K562 (cell line): ENCODE measurements around the gene NEB. TPM values are rescaled to one million over a fixed set of nuclear protein-coding genes. Genes with fewer than 3 reads are reported as not detected.

ENCODE experiments used
- ATAC-seq: fragments of 200-7000 bp; cut with Tn5 transposase; 3 replicates; pipeline ENCODE4 v1.9.1; 2020; ENCODE audit warnings: moderate library complexity
- BruUV-seq: library from RNA; stranded (reverse); fragments of 400-500 nt; replicated peaks from 2 replicates; lab custom pipeline; 2021; lab: Mats Ljungman, UMichigan
- CTCF ChIA-PET: fragments of 300-600 bp; formaldehyde crosslinking; extraction: SDS; loops from one replicate; lab custom pipeline; 2021; ENCODE audit warnings: low intra/inter-chr PET ratio; lab: Yijun Ruan, JAX
- POLR2A ChIA-PET: fragments of 300-600, 350-650 bp; sonication (Branson Sonifier 250); formaldehyde crosslinking; extraction: SDS; loops from one replicate; lab custom pipeline; 2021; ENCODE audit warnings: antibody characterized with exemption, inconsistent platforms; lab: Yijun Ruan, JAX
- DNase-seq, 4 experiments: peaks; one replicate each; pipeline versions ENCODE4 v3.0.0 to v3.0.0-alpha.2; 2011 to 2018; ENCODE audit warnings: low spot score in 3 of 4, mixed read lengths in 3 of 4; ENCODE audit errors: extremely low read depth in 1 of 4
- FAIRE-seq: peaks from 2 replicates; lab custom pipeline; 2011; peaks lifted over from hg19 to GRCh38; lab: Jason Lieb, UNC
- H2AFZ ChIP-seq: 2 replicates; pipeline ENCODE4 v1.6.0; 2011; ENCODE audit warnings: low read depth, low read length, control low read depth, inconsistent platforms
- H3K27ac ChIP-seq: fragments of 200-600 bp; 3 replicates; pipeline ENCODE4 v1.8.0; 2011; ENCODE audit warnings: low read depth, mild to moderate bottlenecking, control low read depth, inconsistent platforms, low read length, moderate library complexity, mixed read lengths; ENCODE audit errors: extremely low read depth
- H3K27me3 ChIP-seq, 2 experiments: fragments of 300-600 bp in 1 of 2; 2 replicates in 1 of 2; 3 replicates in 1 of 2; pipeline versions ENCODE4 v1.6.0 to v1.8.0; 2011; ENCODE audit warnings: inconsistent platforms in 2 of 2, low read length in 2 of 2, mild to moderate bottlenecking in 1 of 2, mixed read lengths in 1 of 2, moderate library complexity in 1 of 2; ENCODE audit not compliant: control insufficient read depth in 2 of 2, insufficient read depth in 2 of 2
- H3K36me3 ChIP-seq: fragments of 300-600 bp; 3 replicates; pipeline ENCODE4 v1.8.0; 2011; ENCODE audit warnings: mild to moderate bottlenecking, low read length, inconsistent platforms; ENCODE audit not compliant: control insufficient read depth, insufficient read depth
- H3K4me1 ChIP-seq, 2 experiments: fragments of 200-600 bp in 1 of 2; replicated peaks in 1 of 2; 2 replicates in 1 of 2; 3 replicates in 1 of 2; pipeline versions ENCODE4 v1.5.1 to v1.8.0; 2011; ENCODE audit warnings: inconsistent platforms in 2 of 2, low read length in 2 of 2, mild to moderate bottlenecking in 1 of 2, mixed read lengths in 1 of 2, moderate library complexity in 1 of 2; ENCODE audit not compliant: control insufficient read depth in 2 of 2, insufficient read depth in 2 of 2
- H3K4me2 ChIP-seq: 2 replicates; pipeline ENCODE4 v1.6.1; 2011; ENCODE audit warnings: low read length, control low read depth, inconsistent platforms, mixed read lengths; ENCODE audit not compliant: insufficient read depth
- H3K4me3 ChIP-seq: fragments of 200-600 bp; sonication (generic), shearing (Covaris generic); 2 replicates; pipeline ENCODE4 v1.5.1; 2016; ENCODE audit warnings: control low read depth, inconsistent platforms
- H3K79me2 ChIP-seq: fragments of 200-600 bp; 3 replicates; pipeline ENCODE4 v1.8.0; 2011; ENCODE audit warnings: low read length, inconsistent platforms; ENCODE audit not compliant: control insufficient read depth, insufficient read depth
- H3K9ac ChIP-seq, 2 experiments: 2 replicates each; pipeline versions ENCODE4 v1.6.0 to v1.6.1; 2011; ENCODE audit warnings: low read depth in 2 of 2, low read length in 2 of 2, control low read depth in 1 of 2, inconsistent platforms in 1 of 2, mild to moderate bottlenecking in 1 of 2, mixed read lengths in 1 of 2; ENCODE audit not compliant: insufficient read depth in 1 of 2
- H3K9me1 ChIP-seq: one replicate; pipeline ENCODE4 v1.6.0; 2011; ENCODE audit warnings: inconsistent platforms, mild to moderate bottlenecking, low read length, moderate library complexity; ENCODE audit not compliant: control insufficient read depth, insufficient read depth
- H3K9me3 ChIP-seq: replicated peaks from 2 replicates; pipeline ENCODE4 v1.5.1; 2011; ENCODE audit warnings: low read depth, low read length, inconsistent platforms; ENCODE audit not compliant: control insufficient read depth, insufficient read depth
- H4K20me1 ChIP-seq: replicated peaks from 2 replicates; pipeline ENCODE4 v1.6.1; 2011; ENCODE audit warnings: low read length, inconsistent platforms, mixed read lengths; ENCODE audit not compliant: control insufficient read depth, insufficient read depth
- CAMTA2 ChIP-seq: fragments of 250-450 bp; sonication (Bioruptor Pico); conservative IDR thresholded peaks from 2 replicates; pipeline ENCODE4 v1.5.1; 2022
- CBFA2T2 ChIP-seq: fragments of 450-650 bp; conservative IDR thresholded peaks from 2 replicates; pipeline ENCODE4 v1.6.1; 2017; ENCODE audit warnings: mild to moderate bottlenecking
- CEBPZ ChIP-seq: fragments of 150-350 bp; IDR thresholded peaks from 2 replicates; pipeline ENCODE4 v1.6.1; 2014; ENCODE audit warnings: low read depth, mild to moderate bottlenecking, low read length, borderline replicate concordance
- CXXC5 ChIP-seq: fragments of 250-450 bp; sonication (Bioruptor Pico); IDR thresholded peaks from 2 replicates; pipeline ENCODE4 v1.8.0; 2022; ENCODE audit warnings: inconsistent platforms, mild to moderate bottlenecking, moderate library complexity
- FOXK1 ChIP-seq: sonication (generic); formaldehyde crosslinking; IDR thresholded peaks from 2 replicates; pipeline ENCODE4 v1.8.0; 2022; ENCODE audit warnings: missing genetic modification reagents, mild to moderate bottlenecking, borderline replicate concordance
- FOXP1 ChIP-seq: sonication (generic); formaldehyde crosslinking; IDR thresholded peaks from 2 replicates; pipeline ENCODE4 v1.8.0; 2022; ENCODE audit warnings: mild to moderate bottlenecking, missing genetic modification reagents
- GABPB1 ChIP-seq: sonication (generic); formaldehyde crosslinking; IDR thresholded peaks from 2 replicates; pipeline ENCODE4 v1.8.0; 2022; ENCODE audit warnings: mild to moderate bottlenecking, missing genetic modification reagents
- IFI16 ChIP-seq: fragments of 250-450 bp; sonication (Bioruptor Pico); IDR thresholded peaks from 2 replicates; pipeline ENCODE4 v2.1.2; 2022; ENCODE audit warnings: mild to moderate bottlenecking, inconsistent platforms
- IRF1 ChIP-seq: sonication (generic); formaldehyde crosslinking; IDR thresholded peaks from 2 replicates; pipeline ENCODE4 v1.8.0; 2022; ENCODE audit warnings: missing genetic modification reagents, mild to moderate bottlenecking, borderline replicate concordance
- JUNB ChIP-seq: fragments of 450-650 bp; formaldehyde crosslinking; conservative IDR thresholded peaks from 2 replicates; pipeline ENCODE4 v1.4.0; 2020; ENCODE audit warnings: mild to moderate bottlenecking
- SAP30 ChIP-seq: fragments of 200-600 bp; sonication (generic); IDR thresholded peaks from 2 replicates; pipeline ENCODE4 v1.6.1; 2012; ENCODE audit warnings: borderline replicate concordance, low read depth, mild to moderate bottlenecking, moderate library complexity, low read length, control low read depth, inconsistent platforms; ENCODE audit not compliant: insufficient read depth, poor library complexity, severe bottlenecking
- SMAD3 ChIP-seq: fragments of 450-650 bp; formaldehyde crosslinking; conservative IDR thresholded peaks from 2 replicates; pipeline ENCODE4 v1.4.0; 2020; ENCODE audit warnings: mild to moderate bottlenecking
- ZNF507 ChIP-seq: conservative IDR thresholded peaks from 2 replicates; pipeline ENCODE4 v1.6.1; 2017; ENCODE audit warnings: missing genetic modification characterization, missing compliant biosample characterization
- ZNF717 ChIP-seq: fragments of 250-450 bp; sonication (Bioruptor Pico); IDR thresholded peaks from 2 replicates; pipeline ENCODE4 v1.5.0; 2021
- WGBS: fragments of 100-300 bp; shearing (Covaris generic); methylation state at CpG from one replicate; pipeline ENCODE4 v1.1.6; 2016; ENCODE audit warnings: low coverage, mixed read lengths; ENCODE audit not compliant: insufficient coverage; ENCODE audit errors: missing lambda C conversion rate; 5-methylcytosine and 5-hydroxymethylcytosine counted together
- in situ Hi-C: fragments of 300-500 bp; cut with MboI; formaldehyde crosslinking; loops from 4 replicates; pipeline ENCODE4 v1.15.0; 2018; ENCODE audit warnings: inconsistent platforms, mixed read lengths
- intact Hi-C: fragments of 100-400 bp; cut with micrococcal nuclease; formaldehyde crosslinking; loops from 2 replicates; pipeline ENCODE4 v1.14.2; 2022
- polyA plus RNA-seq, 8 experiments: library from polyadenylated mRNA; depleted of rRNA in 4 of 8; stranded (reverse) in 5 of 8; unstranded in 3 of 8; fragments of >200 nt; fragmentation: Nextera tagmentation in 2 of 8; fragmentation: Illumina TruSeq in 1 of 8; extraction: Ambion mirVana in 2 of 8; extraction: Trizol in 1 of 8; gene quantifications; 2 replicates each; pipeline versions ENCODE4 v1.2.1 to v1.2.3, GENCODE V29; 2011 to 2014; ENCODE audit warnings: inconsistent platforms in 1 of 8, missing spikeins in 1 of 8
- total RNA-seq, 7 experiments: library from RNA; depleted of rRNA in 6 of 7; stranded (reverse); fragments of >200 nt in 6 of 7; fragmentation: Illumina TruSeq in 2 of 7; extraction: Trizol in 2 of 7; gene quantifications; 2 replicates each; pipeline versions ENCODE4 v1.2.1 to v1.2.3, GENCODE V29; 2011 to 2021; ENCODE audit warnings: low replicate concordance in 1 of 7
- TF ChIP-seq, protein P1 (sequence below): fragments of 450-650 bp; formaldehyde crosslinking; IDR thresholded peaks from 2 replicates; pipeline ENCODE4 v1.4.0; 2020; ENCODE audit warnings: mild to moderate bottlenecking, moderate library complexity
- TF ChIP-seq, protein P2 (sequence below): fragments of 250-450 bp; sonication (Bioruptor Pico); IDR thresholded peaks from 2 replicates; pipeline ENCODE4 v1.9.0; 2021; ENCODE audit warnings: mild to moderate bottlenecking, inconsistent platforms

NEB gene
- total and polyA plus RNA-seq, 9 of the 15 experiments (the other 6 are each of a cell fraction or from before 2014, with no cell fraction given) = 1.7 to 3.8 (median 2.9) TPM

DNA sequence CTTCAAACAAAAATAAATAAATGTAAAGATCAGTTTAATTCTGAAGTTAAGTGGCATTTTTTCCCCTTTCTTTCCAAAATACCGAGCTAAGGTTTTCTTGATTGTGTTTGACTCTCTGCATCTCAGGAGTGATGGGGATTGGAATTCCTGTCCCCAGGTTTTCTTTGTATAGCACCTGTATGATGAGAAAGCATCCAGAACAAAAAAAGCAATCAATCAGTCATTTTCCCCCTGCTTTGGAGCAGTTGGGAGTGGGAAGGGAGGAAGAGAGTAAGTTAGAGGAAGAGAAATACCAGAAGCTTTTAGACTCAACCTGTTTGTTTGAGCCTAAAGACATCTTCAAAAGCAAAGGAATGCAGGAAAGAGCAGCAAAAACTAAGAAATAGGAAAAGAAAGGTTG, 236.1 kb downstream of the NEB start:
- Histone ChIP-seq H3K9me1 (no peaks in the 10 kb centered on the region), H3K9ac (no peak overlapping the region), H3K27me3 (no peaks in the 10 kb centered on the region), H3K36me3 (peaks cover 7% of the 10 kb centered on the region; the same call in 2 of the 3 replicates), H4K20me1 (no peaks in the 10 kb centered on the region), H3K4me1 (no peaks in the 10 kb centered on the region), H3K4me2 (no peak overlapping the region), H3K79me2 (no peaks in the 10 kb centered on the region), H3K27ac (no peak overlapping the region), H2AFZ (no peak overlapping the region), H3K4me3 (no peak overlapping the region), H3K9me3 (no peaks in the 10 kb centered on the region)
- no peak for DNase-seq
- no peak for ATAC-seq
- BruUV-seq = no TSS peak
- POLR2A ChIA-PET = interaction anchor here (0.6 kb wide), 1 partner anchor 424 kb away, joined by 3 read pairs; no protein-coding TSS in a partner anchor
- CTCF ChIA-PET = no interaction called here
- FAIRE-seq = no peak
- WGBS = 38% methylated on average over 1 of the region's 1 CpG
- intact Hi-C loops (no loop called here), in situ Hi-C loops (no loop called here)
- TF ChIP-seq GABPB1 (CRISPR knock-in tag) = no peak
- TF ChIP-seq CXXC5 = no peak
- no peak for TF ChIP-seq FOXK1 (CRISPR knock-in tag)
- no peak for TF ChIP-seq IFI16 (CRISPR knock-in tag)
- TF ChIP-seq IRF1 (CRISPR knock-in tag) = no peak
- TF ChIP-seq, protein P1, sequence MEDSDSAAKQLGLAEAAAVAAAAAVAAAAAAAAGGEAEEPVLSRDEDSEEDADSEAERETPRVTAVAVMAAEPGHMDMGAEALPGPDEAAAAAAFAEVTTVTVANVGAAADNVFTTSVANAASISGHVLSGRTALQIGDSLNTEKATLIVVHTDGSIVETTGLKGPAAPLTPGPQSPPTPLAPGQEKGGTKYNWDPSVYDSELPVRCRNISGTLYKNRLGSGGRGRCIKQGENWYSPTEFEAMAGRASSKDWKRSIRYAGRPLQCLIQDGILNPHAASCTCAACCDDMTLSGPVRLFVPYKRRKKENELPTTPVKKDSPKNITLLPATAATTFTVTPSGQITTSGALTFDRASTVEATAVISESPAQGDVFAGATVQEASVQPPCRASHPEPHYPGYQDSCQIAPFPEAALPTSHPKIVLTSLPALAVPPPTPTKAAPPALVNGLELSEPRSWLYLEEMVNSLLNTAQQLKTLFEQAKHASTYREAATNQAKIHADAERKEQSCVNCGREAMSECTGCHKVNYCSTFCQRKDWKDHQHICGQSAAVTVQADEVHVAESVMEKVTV = no peak
- TF ChIP-seq ZNF507 (tag) = no peak
- no peak for TF ChIP-seq CEBPZ
- TF ChIP-seq CBFA2T2 = no peak
- no peak for TF ChIP-seq SMAD3 (CRISPR knock-in tag)
- TF ChIP-seq FOXP1 (CRISPR knock-in tag) = no peak
- TF ChIP-seq, protein P2, sequence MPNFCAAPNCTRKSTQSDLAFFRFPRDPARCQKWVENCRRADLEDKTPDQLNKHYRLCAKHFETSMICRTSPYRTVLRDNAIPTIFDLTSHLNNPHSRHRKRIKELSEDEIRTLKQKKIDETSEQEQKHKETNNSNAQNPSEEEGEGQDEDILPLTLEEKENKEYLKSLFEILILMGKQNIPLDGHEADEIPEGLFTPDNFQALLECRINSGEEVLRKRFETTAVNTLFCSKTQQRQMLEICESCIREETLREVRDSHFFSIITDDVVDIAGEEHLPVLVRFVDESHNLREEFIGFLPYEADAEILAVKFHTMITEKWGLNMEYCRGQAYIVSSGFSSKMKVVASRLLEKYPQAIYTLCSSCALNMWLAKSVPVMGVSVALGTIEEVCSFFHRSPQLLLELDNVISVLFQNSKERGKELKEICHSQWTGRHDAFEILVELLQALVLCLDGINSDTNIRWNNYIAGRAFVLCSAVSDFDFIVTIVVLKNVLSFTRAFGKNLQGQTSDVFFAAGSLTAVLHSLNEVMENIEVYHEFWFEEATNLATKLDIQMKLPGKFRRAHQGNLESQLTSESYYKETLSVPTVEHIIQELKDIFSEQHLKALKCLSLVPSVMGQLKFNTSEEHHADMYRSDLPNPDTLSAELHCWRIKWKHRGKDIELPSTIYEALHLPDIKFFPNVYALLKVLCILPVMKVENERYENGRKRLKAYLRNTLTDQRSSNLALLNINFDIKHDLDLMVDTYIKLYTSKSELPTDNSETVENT = no peak
- no peak for TF ChIP-seq CAMTA2 (CRISPR knock-in tag)
- no peak for TF ChIP-seq JUNB (CRISPR knock-in tag)
- no peak for TF ChIP-seq ZNF717 (CRISPR knock-in tag)
- no peak for TF ChIP-seq SAP30
